ENCODE results near the gene TRUB2.

GRCh38 chr9:128325629-128326028 is 3.4 kb upstream of the TRUB2 start:
- TF ChIP-seq, protein P1, sequence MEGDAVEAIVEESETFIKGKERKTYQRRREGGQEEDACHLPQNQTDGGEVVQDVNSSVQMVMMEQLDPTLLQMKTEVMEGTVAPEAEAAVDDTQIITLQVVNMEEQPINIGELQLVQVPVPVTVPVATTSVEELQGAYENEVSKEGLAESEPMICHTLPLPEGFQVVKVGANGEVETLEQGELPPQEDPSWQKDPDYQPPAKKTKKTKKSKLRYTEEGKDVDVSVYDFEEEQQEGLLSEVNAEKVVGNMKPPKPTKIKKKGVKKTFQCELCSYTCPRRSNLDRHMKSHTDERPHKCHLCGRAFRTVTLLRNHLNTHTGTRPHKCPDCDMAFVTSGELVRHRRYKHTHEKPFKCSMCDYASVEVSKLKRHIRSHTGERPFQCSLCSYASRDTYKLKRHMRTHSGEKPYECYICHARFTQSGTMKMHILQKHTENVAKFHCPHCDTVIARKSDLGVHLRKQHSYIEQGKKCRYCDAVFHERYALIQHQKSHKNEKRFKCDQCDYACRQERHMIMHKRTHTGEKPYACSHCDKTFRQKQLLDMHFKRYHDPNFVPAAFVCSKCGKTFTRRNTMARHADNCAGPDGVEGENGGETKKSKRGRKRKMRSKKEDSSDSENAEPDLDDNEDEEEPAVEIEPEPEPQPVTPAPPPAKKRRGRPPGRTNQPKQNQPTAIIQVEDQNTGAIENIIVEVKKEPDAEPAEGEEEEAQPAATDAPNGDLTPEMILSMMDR (IDR thresholded peaks at IDR 0.05 in 4 of 5, conservative IDR thresholded peaks at IDR 0.05 in 1 of 5): no peak
- no peak for TF ChIP-seq POLR2A (IDR thresholded peaks at IDR 0.05)

All from gastrocnemius medialis (tissue), 4 donors.